NCI-H524 (cell line): Measurements from ENCODE around the gene WNT3A.
A peak's percentile ranks its signal among the peaks of the same experiment; 100 is the strongest.

ENCODE experiments used
- DNase-seq, 2 experiments: peaks; one replicate each; lab custom pipeline; 2025; lab: John Stamatoyannopoulos, UW

Gene WNT3A

DNA sequence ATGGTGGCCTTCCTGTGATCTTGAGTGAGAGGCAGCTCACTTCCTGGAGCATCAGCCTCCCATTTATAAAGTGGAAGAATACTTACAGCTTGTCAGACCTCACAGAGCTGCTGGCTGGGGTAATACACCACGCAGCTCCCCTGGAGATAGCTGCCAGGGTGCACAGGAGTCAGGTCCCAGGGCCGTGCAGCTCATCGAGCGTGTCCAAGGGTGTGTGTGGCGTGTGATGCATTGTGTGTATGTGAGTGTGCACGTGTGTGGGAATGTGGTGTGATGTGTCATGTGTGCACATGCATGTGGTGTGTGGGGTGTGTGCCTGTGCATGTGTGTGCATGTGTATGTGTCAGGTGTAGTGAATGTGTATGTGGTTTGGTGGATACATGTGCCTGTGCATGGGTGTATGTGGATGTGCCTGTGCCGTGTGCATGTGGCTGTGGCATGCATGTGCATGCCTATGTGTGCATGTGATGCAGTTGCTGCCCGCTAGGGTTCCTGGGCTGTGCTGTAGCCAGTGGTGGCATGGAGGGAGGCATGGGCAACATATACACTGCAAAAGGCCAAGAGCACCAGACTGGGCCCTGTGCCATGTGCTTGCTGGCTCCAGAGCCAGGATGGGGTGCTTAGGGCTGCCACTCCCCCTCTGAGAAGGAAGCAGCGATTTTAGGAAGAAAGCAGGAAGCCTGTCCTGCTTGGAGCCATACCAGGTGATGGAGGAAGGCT lies 24.6 kb downstream of the WNT3A start:
- no peak for DNase-seq

DNA sequence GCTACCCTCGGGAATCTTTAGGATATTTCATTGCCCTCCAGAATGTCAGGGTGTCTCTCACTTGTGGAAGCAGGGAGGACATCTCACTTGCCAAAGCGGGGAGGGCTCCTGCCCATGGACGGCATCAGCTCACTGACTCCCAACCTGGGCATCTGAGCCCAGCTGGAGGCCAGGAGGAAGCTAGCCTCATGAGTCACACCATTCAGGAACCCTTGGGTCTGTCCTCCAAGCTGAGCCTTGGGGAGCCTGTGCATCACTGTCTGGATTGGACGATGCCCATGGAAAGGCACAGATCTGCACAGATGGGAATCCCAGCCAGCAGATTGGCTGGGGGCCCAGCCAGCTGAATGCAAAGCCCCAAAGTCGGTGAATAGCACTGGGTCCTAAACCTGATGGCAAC lies 25.2 kb downstream of the WNT3A start:
- DNase-seq = no peak

DNA sequence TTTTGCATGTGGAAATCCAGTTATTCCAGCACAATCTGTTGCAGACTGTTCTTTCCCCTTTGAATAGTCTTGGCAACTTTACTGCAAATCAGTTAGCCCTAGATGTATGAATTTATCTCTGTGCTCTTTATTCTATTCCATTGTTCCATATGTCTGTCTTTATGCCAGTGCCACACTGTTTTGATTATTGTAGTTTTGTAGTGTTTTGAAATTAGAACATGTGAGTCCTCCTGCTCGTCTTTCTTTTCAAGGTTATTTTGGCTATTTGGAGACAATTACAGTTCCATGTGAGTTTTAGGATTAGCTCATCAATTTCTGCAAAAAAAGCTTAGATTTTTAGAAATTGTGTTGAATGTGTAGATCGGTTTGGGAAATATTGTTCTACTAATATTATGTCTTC lies 26.6 kb downstream of the WNT3A start:
- DNase-seq = no peak

DNA sequence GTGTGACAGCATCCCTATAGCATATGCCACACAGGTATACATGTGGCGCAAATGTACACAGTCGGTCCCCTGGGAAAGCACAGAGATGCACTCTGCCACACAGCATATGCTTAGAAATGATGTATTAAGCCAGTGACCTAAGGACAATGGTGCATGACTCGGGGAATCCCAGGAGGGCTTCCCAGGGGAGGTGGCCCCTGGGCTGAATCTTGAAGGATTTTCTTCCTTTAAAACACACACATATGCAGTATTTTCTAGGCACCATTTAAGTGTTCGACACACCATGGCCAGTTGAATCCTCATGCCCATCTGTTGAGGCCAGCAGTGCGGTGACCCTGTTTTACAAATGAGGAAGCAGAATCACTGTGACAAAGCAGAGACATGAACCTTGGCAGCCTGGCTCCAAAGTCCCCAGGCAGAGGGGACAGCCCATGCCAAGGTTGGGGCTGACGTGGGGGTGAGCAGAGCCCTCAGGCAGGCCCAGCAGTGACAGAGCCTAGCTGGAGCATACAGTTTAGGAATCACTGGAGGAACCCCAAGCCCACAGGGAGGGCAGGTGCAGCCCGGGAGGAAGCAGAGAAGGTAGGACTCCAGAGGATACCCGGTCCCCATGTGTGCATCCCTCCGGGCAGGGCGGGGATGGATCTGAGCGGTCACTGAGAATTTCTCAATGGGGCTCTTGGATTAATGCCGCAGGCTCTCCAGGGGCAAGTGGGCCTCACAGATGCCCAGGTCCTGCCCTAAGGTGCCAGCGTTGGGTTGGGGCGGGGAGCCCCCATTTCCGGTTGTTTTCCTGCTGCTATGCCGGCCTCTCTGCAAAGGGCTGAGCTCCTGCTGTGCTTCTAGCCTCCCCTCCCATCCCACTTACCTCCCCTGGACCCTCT lies 28.4 kb downstream of the WNT3A start:
- no peak for DNase-seq

DNA sequence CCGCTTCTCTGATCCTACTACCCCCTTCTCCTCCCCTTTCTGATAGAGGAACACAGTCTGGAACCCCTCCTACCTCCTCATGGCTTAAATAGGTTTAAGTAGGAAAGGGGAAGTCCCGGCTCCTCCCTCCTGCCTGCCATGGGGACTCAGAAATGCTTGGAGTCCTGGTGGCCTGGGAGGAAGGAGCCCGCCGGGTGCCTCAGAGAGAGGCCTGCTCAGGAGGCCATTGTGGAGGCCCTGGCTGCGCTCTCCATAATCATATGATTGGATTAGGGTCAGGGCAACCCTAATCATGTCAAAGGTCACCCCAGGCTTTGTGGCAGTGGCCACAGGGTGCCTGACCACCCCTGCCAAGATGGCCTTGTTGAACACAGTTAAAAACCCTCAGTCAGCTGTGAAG lies 29.0 kb downstream of the WNT3A start:
- no peak for DNase-seq

DNA sequence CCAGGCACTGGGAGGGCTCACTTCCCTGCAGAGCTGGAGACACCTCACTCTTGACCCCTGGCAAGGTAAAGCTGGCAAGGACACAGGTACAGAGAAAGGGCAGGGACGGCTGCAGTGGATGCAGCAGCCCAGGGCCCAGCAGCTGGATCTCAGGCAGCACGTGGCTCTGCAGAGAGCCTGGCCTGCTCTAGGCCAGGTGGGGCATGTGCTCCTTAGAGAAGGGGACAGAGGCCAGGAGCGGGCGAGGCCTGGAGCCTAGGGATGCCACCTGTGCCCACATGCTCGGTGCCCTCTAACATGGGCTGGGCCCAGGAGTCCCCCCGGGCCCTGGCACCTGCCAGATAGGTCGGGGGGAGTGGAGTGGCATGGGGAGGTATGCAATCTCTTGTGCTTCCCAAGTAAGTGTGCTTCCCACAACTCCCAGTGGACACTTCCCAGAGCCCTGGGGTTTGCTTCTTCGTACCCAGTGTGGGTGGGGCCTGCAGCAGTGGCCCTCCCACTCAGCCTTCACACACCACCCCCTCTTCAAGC lies 30.0 kb downstream of the WNT3A start:
- no peak for DNase-seq

DNA sequence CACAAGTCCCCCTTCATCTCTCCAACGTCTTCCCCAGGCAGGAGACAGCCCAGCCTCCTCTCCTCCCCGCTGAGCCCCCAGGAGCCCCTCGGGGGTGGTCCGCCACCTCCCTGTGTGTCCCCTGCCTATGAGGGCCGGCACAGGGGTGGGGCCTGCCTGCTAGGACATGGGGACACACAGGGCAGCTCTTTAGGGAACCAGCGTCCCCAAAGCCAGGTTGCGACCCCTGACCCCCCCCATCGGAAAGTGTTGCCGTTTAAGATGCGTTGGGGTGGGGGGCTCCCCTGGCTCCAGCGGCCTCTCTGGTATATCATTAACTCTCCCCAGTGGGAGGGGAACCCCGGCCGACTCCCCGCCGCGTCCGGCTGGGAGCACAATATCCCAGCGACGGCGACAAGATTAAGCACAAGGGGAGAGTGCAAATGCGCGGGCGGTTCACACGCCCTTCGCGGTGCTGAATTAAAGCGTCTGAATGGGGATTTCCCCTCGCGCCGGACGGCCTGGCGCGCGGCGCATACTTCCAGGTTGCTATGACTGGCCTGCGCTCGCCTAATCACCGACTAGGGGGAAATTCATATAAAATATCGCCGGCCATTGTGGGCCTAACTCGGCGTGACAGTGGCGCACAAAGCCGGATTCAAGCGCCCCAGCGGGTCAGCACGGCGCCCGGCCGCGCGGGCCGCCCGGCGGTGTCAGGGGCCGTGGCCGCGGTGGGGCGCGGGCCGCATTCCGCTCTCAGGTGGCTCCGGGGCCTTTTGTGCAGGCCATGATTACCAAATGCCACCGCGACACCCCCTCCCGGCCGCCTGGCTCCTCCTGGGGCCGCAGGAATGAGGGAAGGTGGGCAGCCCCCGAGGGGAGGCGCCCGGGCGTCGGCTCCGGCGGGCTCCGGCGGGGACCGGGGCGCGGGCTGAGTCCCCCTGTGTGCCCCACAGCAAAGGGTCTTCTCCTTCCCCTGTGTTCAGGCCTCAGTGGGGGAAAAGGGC lies 30.9 kb downstream of the WNT3A start:
- peak in 1 of 2 experiments; percentile 36 for DNase-seq

DNA sequence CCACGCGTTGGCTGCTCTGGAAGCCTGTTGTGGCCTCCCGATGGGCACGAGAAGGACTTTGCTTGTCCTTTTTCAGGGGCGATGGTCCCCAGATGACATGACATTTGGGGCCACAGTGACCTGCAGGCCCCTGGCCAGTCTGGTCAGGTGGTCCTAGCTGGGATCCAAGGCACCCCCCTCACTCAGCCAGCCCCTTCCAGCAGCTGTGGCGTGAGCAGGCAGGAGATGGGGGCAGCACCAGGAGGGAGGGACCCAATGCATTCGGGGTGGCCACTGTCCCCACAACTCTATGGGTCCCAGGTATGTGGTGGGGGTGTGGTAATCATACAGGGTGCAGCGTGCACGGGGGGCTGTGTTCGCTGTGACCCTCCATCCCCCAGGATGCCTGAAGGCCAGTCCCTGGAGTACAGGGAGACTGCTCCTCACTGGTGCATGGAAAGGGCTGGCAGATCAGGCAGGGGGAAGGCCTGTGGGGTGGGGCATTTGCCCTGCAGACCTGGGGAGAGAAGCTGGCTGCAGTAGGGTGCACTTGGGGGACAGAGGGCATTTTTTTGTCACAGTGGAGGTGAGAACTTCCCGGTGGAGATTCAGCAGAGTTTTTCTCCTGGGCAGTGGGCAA lies 31.7 kb downstream of the WNT3A start:
- no peak for DNase-seq

DNA sequence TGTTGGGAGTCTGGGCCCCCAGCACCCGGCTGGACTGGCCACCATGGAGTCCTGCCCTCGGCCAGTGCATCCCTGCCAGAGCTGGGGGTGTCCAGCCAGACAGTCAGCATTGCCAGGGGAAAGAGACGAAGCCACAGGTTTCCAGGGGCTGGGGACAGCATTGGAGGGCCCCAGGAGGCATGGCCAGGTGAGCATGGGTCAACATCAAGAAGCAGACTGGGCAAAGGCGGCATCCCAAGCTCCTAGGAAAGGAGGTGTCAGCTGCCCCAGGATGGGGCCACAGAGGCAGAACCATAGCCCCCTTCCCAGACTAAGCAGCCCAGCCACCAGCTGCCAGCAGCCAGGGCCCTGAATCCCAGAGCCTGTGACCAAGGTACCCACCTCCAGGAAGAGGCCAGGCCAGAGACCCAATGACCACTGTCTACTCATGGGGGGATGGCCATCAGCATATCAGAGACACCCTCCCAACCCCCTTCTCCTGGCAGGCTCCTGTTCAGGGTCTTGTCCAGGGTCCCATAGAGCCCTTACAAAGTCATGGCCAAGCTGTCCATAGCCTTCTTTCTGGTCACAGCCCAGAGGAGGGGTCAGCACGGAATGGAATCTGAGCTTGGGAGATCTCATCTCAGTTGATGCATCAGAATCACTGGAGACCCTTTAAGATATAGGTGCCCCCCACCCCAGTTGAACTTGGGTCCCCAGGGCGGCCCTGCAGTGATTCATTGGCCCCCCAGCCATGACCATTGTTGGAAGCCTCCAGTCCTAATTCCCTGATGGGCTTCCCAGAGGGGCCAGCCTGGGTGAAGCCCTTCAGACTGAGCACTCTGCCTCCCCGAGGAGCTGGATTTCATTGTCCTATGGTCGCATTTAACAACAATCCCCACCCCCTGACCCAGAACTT lies 32.5 kb downstream of the WNT3A start:
- DNase-seq = no peak

DNA sequence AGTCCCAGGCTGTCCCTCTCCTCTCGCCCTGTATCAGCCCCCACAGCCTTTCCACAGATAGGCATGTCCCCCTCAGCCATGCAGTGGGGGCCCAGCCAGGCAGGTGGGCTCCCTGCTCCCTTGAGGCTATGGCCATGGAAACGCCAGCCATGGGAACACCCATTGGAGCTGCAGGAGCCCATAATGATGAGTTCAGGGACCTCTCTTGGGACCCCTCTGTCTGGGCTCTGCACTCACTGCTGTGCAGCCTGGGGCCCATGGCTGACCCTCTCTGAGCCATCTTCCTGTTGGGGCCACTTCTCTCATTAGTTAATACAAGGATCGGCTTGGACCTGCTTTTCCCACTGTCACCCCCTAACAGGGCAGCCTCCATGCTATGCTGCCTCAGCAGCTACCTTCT lies 33.2 kb downstream of the WNT3A start:
- DNase-seq = no peak

DNA sequence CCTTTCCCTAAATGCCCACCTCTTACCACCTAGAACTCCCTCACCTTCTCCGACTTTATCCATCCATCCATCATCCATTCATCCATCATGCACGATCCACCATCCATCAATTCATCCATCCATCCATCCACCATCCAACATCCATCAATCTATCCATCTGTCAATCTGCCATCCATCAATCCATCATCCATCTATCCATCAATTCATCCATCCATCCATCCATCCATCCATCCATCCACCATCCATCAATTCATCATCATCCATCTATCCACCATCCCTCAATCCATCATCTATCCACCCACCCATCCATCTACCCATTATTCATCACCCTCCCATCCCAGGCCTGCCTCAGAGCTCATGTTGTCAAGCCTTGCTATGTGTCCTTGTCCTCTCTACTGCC lies 34.5 kb downstream of the WNT3A start:
- DNase-seq = no peak

DNA sequence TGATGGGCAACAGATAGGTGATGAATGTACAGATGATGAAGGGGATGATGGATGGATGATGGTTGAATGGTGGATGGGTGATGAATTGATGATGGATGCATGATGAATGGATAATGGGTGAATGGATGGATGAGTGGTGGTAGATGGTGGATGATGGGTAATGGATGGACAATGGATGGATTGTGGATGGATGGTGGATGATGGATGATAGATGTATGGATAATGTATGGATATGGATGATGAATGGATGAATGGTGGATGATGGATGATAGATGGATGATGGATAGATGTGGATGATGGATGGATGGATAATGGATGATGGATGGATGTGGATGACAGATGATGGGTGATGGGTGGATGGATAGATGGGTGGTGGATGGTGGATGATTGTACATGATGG lies 35.7 kb downstream of the WNT3A start:
- DNase-seq = no peak

DNA sequence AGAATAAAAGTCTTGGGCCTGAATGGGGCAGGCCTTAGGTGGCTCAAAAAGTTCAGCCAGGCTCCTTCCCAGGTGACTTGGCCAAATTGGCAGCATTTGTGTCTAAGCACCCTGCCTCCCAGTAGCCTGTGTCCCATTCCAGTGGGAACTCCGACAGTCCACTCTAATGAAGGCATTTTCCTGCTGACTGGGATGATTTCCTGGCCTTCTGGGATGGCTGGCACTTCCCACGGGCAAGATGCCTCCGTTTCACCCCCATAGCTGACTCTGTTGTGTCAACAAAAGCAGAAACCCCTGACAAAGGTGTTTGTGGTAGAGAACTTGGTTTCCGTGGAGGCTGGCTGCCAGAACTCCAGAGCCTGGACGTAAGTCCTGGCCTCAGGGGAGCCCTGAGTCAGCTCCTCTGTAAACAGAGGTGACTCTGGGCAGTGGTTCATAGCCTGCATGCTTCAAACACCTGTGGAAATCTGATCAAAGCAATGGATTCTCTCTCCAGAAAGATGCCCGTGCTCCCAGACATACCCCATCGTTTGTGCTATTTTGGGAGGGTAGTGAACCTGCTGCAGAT lies 36.6 kb downstream of the WNT3A start:
- no peak for DNase-seq

DNA sequence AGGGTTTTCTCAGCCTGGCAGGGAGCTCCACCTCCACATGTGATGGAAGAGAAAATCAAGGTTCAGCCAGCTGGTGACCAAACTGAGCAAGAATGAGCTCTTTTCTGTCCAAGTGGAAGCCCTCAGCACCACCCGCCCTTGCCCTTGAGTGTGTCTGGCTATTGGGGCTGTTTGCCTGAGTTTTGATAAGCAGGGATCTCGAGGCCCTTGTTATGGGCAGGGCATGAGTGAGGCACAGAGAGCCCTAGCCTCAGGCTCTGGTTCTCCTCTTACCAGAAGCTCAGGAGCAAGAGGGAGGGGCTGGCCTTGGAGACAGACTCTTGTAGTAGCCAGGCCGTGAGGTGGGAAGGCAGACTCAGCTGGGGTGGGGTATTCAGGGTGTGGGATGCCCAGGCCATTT lies 38.2 kb downstream of the WNT3A start:
- DNase-seq = no peak

DNA sequence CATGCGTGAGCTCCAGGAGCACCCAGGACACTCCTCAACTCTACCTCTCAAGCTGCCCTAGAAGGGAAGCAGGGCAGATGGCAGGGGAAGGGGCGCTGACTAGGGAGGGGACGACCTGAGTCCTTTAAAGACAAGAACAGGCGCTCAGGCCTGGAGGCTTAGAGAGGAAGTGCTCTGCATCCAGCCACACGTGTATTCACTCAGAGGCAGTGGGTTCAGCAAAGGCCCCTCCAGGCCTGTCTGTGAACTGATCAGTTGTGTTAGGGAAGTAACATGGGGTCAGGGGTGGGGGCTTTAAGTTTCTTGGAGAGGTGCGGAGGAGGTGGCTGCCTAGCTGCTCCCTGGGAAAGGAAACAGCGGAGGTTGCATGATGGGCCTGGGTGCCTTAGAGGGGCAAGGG lies 38.6 kb downstream of the WNT3A start:
- DNase-seq = no peak

DNA sequence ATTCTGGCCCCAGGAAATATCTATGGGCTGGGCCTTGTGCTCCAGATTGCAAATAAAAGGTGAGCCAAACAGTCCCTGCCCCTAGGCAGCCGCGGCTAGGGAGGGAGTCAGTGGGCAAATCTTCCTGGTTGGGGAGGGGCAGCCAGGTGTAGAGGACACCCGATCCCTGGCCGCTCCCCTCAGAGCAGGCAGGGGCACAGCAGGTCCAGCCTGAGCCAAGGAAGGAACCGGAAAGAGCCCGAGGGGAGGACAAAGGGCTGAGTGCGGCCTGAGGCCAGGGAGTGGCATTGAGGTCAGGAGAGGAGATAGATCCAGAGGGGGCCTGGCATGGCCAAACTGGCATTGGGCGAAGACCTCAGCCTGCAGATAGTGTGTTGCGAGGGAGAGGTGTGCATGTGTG lies 39.1 kb downstream of the WNT3A start:
- no peak for DNase-seq

DNA sequence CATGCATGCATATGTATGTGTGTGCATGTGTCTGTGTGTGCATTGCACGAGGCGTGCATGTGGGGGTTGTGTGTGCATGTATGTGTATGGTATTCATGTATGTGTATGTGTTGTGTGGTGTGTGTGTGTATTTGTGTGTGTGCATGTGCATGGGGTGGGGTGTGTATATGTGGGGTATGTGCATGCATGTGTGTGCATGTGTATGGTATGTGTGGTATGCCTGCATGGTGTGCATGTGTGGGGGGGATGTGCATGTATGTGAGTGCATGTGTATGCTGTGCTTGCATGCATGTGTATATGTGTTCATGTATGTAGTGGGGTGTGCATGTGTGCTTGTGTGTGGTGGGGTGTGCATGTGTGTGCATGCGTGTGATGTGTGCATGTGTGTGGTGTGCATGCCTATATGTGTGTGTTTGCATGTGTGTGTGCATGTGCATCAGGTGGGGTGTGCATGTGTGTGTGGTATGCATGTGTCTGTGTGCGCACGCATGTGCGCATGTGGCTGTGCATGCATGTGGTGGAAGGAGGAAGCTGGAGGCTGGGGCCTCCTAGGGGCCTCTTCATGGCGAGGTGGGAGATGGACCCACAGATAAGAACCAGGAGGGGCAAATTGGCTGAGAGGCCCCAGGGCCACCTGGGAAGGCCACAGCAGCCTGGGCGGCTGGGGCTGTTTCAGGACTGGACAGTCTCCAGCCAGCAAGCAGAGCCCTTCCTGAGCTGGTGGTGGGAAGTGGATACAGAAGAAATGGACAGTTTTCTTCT lies 39.8 kb downstream of the WNT3A start:
- DNase-seq = no peak

DNA sequence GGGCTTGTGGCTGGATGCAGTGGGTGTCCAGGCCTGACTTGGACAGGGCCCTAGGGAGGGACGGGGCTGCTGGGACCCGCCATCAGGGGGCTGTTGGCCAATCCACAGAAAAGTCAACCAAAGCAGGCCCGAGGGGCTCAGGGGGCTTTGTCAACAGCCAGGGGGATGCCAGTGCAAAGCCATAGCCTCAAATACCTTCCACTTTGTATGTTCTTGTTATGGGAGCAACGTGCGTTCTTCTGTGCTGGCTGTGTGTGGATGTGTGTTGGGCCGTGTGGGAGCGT lies 40.3 kb downstream of the WNT3A start:
- DNase-seq = no peak

DNA sequence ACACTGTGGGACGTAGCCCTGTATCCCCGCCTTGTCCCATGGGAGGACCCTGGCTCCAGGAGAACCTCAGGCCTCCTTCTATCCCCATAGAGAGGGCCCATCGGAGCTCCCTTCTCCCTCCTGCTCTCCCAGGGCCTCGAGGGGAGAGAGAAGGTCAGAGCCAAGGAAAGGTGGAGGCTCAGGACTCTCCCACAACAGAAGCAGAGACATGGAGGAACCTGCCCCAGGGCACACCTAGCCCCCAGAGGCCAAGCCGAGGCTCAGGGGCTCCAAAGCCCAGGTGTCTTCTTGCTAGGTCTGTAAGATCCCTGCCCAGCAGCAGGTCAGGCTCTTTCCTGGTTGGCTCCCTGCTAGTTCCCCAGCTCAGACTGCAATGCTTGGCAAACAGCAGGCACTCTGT lies 41.3 kb downstream of the WNT3A start:
- no peak for DNase-seq
